GM19043 (cell line): ENCODE data around the gene SCARB1.

Source experiments
- ATAC-seq: cut with Tn5 transposase; IDR thresholded peaks from one replicate; pipeline ENCODE4 v1.9.1; 2021; ENCODE audit warnings: low read depth; ENCODE audit not compliant: unreplicated experiment

Gene SCARB1

DNA sequence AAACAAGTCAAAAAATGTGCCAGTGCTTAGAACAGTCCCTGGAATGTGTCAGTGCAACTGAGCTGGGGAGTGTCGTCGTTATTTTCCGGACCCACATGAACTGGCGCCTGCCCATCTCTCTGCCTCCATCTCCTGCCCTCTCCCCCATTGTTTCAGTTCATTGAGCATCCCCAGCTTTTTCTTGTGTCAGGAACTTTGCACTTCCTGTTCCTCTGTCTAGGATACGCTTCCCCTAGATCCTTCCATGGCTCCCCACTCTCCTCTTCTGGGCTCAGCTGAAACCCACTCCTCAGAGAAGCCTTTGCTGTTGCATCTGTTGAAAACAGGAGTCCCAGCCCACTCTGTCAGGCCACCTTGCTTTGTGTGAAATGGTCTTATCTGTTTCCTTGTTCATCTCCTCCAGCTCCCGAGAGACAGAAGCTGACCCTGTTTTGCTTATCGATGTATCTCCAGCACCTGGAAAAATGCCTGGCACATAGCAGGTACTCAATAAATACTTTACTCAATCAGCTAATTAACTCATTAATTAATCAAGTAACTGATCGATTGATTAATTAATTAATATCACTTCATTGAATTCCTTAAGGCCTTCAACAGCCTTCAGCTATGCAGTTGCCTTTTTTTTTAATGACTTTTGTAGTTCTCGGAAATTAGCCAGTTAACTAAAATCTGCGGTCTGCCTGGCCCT, 2.7 kb upstream of the SCARB1 start:
- ATAC-seq = no peak

DNA sequence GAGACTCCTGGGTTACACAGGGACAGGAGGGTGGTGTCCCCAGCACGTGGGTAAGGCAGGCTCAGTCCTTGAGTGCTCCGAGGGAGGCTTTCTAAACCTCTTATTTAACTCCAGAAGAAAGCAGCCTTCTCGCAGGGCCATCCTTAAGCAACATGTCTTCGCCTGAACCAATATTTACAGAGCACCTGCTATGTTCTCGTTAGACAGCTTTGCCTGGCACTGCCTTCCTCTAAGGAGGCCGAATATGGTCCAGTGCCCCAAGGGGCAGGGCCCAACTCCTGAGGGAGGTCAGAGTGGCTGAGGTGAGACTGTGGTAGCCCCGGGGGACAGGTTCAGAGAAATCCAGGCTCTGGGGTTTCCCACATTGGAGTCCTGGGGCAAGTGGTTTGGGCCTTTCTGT, 2.1 kb upstream of the SCARB1 start:
- no peak for ATAC-seq

DNA sequence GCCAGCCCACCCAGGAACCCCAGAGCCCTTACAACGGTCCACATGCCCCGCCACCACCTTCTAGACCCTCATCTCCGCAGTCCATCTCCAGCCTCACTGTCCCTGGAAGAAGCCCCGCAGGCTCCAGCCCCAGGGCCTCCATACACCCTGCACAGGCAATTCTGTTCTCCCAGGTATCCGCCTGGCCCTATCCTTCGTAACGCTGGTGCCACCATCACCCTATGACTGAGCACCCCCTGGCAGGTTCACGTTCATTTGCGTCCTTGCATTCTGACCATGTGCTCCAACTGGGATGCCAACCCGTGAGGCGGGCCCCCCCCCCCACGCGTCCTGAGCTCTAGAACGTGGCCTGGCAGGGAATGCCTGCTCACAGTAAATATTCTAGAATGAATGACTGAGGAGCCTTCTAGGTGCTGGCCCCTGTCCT, 675 bp upstream of the SCARB1 start:
- ATAC-seq = no peak

DNA sequence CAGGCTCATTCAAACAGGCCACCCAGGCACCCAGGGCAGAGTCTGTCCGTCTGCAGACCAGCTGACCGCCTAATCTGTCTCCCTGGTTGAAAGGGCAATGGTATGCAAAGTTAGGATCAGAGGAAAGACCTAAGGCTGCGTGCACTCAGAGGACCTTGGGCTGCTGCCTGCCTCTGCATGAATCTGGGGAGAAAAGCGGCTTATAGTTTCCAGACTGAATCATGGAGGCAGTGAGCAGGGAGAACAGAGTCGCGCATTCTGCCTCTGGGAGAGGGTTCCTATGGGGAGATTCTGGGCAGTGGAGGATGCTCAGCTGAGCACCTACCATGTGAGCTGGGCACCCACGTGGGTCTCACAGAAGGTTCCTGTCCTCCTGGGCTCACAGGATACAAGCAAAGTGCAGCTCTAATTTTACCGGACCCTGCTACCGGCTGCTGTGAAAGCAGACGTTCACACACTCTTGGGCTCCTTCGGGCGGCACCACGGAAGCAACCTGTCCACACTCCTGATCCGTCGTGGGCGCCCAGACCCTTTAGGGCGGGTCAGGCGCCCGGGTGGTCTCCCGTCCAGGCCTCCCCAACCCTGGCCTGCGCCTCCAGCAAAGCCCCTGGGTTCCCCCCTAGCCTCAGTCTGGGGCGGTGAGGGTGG, 772 bp downstream of the SCARB1 start:
- ATAC-seq = peak; percentile 17

DNA sequence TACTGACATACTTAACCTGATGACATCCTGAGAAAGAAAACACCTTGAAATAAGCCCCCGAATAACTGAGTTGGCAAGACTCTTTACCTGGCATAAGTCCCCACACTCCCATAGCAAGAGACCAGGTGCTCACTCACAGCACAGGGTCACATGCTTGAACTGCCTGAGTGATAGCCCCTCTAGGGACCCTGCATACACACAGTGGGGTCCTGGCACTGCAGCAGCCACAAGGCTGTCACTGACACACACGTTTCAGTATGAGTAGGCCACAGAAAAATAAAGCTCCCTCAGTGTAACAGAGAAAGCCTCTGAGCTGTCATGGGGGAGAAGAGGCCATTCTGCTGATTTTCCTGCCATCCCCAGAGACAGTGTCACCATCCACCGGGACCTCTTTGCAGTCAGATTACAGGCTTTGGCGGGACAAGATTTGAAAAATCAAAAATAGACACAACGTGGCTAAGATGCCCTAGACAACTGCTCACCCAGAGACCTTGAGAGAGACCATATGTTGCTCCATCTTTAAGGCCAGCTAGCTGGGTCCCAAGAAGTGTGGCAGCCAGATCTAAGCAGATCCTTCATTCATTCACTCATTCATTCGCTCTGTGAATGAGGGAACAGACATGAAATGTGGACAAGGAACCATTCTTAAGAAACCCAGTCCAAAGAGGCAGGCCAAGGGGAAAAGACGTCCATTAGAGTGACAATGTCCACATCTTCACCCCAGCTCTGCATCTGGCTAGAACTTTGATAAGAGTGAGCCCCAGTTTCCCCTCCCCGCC, 1.6 kb downstream of the SCARB1 start:
- no peak for ATAC-seq

DNA sequence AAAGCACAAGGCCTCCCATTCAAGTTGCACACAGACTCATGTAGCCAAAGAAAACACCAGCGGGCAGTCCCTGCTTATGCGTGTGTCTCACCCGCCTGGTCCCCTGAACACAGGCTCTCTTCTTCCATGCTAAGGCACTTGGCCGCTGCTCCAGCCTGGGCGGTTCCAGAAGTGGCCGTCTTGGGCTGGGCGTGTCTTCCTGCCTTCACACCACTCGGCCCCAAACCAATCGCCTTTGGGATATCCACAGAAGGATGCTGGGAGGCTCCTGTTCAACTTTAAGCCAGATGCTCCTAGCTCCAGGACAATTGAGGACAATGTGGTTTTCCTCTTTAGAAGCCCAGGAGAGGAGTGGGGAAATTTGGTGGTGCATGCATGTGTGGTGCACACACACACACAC, 2.2 kb downstream of the SCARB1 start:
- ATAC-seq = no peak

DNA sequence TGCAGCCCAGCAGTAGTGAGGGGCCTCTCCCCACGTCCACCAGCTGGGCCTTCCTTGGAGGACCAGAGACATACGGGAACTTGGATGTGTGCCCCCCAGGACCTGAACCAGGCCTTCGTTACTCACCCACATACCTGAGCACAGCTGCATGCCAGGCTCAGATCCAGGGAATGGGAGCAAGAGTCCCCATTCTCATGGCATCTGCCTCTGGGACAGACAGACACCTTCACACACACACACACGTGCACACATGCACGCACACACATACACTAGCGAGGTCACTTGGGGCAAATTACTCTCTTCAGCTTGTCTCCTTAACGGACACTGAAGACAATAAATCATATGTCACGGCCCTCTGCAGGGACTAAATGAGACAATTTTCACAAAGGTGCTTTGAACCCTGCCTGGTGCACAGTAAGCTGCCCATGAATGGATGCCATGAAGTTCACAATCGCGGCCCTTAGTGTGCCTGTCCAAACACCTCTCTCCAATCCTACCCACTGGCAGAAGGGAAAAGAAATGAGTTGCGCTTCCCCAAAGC, 5.7 kb downstream of the SCARB1 start:
- ATAC-seq = no peak

DNA sequence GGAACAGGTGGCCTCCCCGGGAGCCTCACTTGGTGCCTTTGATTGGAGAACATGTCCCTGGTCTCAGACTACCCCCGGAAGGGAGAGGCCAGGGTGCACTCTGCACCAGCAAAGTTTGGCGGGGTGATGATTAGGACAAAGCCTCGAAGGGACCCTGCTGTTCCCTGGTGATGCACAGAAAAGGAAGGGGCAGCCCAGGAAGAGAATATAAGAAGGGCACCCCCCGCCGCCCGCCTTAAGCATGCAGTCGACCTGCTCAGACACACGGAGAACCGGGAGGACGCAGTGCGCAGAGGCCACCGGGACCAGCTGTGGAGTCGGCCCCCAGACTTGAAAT, 6.9 kb downstream of the SCARB1 start:
- ATAC-seq = no peak

DNA sequence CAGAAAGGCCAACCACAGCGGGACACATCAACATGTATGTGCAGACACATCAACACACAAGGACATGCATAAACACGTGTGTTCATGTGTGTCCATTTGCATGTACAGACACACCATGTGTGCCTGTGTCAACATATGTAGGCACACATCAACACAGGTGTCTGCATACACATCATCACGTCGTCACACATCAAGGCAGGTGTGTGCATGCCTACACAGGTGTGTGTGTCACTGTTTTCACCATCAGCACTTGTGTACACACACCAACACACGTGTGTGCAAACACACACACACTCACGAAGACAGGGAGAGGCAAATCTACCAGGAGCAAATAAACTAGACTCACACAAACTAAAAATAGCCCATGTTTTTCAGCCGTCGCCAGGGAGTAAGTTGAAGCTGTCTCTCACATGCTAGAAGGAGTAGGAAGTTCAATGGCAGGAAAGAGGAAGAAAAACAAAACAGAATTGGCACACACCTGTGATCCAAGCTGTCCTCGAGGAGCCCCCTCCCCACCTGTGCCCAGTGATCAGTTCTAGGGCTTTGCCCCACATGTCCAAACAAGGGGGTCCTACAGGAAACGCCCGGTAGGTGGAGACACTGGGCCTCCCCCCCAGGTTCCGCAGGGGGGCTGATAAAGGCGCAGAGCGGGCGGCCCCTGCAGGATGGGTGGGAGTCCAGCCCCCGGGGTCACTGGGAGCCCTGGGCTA, 7.4 kb downstream of the SCARB1 start:
- ATAC-seq = no peak

DNA sequence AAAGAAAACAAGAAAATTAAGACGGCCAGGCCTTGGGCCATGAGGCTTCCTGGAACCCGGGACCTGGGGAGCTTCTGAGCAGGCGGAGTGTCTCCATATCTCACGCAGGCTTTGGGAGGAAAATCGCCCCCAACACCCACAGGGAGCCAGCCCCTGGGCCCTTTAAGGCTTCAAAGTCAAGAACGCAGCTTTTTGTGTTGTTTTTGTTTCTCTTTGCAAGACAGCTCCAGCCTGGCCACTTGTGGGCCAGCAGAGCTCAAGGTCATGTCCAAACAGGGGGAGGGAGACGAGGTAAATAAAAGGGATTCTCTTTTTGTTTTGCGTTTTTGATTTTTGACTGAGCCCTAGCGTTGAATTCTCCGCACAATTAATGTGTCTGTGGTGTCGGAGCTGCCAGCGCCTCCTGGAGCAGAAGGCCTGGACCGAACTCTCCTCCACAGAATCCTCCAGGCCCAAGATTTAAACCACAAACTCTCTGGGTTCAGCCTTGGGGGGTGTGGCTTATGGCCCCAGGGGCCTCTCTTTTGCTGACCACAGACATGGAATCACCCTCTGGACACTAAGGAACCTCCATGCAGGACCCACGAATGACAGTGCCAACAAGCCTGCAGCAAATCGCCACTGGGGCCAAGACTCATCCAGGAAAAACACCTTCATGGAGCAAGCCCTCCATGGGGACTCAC, 8.2 kb downstream of the SCARB1 start:
- no peak for ATAC-seq

DNA sequence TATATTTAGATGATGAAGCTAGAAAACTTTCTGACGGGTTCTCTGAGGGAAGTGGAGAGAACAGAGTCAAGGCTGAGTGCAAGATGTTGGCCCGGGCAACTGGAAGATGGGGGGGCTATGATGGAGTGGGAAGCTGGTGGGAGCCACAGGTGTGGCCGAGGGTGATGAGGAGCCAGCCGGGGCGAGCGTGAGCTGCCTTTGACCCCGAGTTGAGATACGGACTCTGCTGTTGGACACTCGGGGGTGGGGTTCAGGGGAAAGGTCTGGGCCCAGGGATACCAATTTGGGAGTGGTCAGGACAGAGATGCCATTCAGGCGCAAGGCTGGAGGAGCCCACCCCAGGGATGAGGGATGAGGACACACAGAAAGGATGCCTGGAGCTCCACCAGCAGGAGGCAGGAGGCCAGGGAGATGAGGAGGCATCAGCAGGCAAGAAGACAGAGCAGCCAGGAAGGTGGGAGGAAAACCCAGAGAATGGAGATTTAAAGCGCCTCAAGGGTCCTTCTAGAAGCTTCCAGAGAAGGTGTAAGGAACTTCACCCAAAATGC, 9.0 kb downstream of the SCARB1 start:
- ATAC-seq = no peak

DNA sequence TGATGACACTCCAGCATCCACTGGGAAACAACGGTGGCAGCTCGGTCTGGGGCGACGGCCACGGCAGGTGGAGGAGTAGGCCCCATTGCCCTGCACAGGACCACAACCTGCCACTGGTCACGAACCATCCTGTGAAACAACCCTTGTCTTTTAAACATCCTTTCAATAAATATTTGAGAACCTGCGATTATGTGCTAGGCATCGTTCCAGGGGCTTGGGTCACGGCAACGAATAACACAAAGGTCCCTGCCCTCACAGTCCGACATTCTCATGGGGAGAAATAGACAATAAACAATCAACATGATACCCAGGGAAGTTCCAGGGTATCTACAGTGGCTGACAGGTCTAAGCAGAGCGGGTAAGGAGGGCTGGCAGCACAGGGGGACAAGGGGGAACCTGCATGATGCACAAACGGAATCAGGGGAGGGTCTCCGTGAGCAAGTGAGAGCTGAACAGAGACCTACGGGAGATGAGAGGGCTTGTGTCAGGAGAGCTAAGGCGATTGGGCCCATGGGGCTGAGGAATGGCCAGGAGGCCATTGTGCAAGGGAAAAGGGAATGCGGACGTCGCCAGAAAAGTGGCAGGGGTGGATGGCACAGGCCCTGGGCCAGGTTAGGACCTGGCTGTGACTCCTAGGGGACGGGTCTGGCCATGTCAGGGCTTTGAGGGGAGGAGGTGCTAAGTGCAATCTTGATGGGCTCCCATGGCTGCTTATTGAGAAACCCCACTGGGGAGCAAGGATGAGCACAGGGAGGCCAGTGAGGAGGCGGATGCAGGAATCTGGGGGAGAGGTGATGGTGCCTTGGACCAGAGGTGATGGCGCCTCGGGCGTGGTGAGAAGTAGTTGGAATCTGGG, 9.7 kb downstream of the SCARB1 start:
- no peak for ATAC-seq

DNA sequence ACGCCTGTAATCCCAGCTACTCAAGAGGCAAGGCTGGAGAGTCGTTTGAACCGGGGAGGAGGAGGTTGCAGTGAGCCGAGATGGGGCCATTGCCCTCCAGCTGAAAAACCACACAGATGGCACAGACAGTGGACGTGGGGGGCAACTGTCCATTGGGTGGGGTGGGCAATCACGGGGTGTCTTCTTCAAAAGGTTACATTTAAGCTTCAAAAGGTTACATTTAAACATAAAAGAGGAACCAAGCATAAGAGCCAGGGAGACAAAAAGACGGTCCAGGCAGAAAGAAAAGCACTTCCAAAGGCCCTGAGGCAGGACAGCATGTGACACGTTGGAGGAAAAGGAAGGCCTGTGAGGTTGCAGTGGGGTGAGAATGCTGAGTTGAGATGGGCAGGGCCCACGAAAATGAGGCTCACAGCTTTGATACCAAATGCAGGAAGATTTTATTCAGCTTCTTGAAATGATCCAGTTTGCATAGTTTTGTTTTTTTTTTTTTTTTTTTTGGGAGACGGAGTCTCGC, 10.7 kb downstream of the SCARB1 start:
- ATAC-seq = no peak

DNA sequence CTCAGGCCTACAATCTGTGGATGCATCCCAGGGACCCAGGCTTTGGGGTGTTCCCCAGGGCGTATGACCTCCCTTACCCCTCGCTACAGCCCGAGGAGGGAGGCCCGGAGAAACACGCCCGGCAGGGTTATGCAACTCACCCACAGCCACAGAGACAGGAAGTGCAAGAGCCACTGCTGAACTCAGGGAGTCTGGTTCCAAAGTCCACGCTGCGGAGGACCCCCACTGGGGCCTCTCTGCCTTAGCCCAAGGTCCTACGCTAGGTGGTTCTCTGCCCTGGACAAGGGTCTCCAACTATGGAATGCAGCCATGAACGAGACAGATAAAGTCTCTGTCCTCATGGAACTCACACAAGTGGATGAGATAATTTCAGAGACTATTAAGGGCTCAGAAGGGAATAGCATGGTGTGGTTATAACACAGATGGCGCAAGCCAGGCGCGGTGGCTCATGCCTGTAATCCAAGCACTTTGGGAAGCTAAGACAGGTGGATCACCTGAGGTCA, 11.3 kb downstream of the SCARB1 start:
- no peak for ATAC-seq

DNA sequence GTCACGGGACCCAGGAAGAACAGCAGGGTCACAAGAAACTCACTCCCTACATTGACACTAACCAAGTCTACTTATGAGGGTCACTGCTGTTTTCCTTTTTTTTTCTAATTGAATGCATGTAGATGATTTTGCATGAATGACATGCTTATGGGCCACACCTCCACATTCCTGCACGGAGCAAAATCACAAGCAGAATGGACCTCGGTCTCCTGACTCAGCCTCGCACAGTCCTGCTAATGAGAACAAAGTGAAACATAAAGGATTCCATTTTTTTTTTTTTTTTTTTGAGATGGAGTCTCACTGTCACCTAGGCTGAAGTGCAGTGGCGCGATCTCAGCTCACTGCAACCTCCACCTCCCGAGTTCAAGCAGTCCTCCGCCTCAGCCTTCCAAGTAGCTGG, 12.3 kb downstream of the SCARB1 start:
- no peak for ATAC-seq

DNA sequence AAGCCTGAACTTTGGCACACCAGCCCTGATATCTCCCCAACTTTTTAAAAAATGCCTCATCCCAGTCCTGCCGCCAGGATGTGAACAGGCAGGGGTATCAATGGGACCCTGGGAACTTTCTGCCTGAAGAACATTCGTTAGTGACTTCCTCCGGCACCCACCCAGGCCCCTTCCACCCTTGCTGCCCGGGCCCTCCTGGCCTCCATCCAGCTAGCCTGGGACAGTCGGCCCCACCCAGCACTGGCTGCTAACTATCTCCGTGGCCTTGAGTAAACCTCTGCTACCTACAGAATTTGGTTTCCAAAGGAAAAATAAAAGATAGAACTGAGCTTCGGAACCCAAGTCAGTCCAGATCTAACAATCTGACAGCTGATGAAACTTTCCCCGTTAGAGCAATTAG, 14.3 kb downstream of the SCARB1 start:
- no peak for ATAC-seq

DNA sequence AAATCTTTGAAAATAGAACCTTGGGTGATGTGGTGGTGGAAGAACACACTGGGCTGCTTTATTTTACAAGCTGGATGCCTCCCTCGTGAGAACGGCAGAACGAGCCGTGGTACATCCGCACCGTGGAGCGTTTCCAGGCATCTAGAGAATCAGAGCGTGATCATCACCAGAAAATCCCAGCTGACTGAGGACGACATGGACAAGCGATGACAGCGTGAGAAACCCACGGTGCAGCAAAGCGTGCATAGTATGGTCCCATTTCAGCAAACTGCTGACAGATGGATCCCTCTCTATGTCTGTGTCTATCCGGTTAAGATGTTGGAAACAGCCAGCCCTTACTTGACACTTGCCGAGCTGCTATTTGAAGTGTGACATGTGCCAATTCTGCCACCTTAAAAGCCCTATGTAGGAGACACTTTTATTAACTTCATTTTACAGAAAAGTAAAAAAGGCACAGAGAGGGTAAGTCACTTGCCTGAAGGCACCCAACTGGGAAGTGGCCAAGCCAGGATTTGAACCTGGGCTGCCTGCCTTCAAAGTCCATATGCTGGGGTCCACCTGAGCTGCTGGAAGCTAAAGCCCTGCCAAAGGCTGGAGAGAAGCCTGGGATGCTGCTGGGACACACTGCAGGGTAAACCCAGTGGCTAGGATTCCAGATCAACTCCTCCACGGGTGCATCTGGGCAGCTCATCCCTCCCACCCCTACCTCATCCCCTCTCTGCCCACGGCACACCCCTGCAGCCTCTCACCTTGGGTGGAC, 14.9 kb downstream of the SCARB1 start:
- ATAC-seq = no peak
